ENCODE results near the gene GPS1.

- TF ChIP-seq CTCF (IDR thresholded peaks at IDR 0.05; ENCODE audit: low read depth, low read length) (no peak), POLR2A (IDR thresholded peaks at IDR 0.05; ENCODE audit: extremely low read depth, insufficient read length) (no peak)
Measured at GRCh38 chr17:82052638-82053059, 951 bp downstream of the GPS1 start.
